HG03139 (cell line): ENCODE data around the gene PPIL6.

Experiments used
- ATAC-seq: cut with Tn5 transposase; IDR thresholded peaks from one replicate; pipeline ENCODE4 v1.9.1; 2021; ENCODE audit not compliant: unreplicated experiment

The PPIL6 gene

DNA sequence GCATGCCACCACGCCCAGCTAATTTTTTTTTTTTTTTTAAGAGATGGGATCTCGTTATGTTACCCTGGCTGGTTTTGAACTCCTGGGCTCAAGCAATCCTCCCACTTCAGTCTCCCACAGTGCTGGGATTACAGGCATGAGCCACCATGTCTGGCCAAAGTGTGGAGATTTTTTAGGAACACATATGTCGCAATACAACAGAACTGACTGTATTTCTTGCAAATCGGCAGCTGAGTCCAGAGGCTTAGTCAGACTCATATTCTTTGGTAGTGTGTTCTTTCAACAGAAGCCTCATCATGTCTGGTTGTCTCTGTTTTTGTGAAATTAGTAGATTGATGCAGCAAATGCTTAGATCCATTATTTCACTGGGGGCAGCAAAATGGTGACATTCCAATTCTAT, 34.2 kb downstream of the PPIL6 start:
- ATAC-seq: no peak

DNA sequence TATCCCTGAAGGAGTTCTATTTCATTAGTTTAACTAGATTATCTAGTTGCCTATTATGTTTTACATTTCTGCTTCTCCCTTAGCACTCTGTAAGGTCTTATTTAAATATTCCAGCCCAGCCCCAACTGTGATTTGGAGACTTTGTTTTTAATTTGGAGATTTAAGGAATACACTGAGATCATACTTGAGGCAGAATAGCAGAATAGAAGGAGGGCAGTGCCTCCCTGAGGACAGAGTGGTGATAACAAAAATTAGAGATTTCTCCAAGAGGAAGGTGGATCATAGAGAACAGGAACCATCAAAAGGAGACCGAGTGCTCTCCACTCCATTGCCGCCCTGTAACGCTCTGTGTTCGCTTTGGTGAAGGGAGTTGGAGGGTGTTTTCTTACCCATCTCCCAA, 43.4 kb downstream of the PPIL6 start:
- ATAC-seq: no peak

DNA sequence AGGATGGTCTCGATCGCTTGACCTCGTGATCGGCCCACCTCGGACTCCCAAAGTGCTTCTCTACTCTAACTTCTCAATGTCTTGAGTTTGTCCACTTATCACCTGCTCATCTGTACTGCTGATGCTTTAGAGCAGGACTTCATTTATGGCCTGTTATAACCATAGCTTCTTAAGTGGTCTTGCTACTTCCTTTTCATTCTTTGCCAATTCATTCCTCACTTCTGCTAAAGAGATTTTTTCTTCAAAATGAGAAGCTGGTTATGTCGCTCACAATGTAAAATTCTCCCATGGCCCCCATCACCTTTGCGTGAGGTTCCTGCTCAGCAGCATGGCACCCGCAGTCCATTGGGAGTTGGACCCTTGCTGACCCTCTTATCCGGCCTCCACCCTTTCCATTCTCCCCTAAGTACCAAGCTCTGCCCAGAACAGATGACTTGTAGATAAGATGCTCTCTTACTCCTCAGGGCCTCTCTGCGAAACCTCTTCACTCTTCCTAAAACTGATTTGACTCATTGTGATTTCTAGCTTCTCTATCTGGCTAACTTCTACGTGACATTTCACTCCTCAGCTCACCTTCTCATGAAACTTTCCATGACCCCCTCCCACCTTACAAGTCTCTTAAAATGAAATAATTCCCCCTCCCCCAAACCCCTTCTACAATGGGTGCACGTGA, 44.2 kb downstream of the PPIL6 start:
- ATAC-seq: no peak

DNA sequence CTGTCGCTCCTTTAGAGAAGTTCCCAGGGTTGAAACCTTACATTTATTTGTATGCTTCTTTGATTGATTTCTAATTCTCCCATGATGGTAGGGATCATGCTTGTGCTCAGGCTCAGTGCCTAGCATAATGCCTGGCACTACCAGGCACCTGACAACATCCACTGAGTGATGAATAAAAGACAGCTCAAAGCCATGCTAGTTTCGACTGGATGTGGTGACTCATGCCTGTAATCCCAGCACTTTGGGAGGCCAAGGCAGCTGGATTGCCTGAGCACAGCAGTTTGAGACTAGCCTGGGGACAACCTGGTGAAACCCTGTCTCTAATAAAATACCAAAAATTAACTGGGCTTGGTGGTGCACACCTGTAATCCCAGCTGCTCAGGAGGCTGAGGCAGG, 46.5 kb downstream of the PPIL6 start:
- no peak for ATAC-seq

DNA sequence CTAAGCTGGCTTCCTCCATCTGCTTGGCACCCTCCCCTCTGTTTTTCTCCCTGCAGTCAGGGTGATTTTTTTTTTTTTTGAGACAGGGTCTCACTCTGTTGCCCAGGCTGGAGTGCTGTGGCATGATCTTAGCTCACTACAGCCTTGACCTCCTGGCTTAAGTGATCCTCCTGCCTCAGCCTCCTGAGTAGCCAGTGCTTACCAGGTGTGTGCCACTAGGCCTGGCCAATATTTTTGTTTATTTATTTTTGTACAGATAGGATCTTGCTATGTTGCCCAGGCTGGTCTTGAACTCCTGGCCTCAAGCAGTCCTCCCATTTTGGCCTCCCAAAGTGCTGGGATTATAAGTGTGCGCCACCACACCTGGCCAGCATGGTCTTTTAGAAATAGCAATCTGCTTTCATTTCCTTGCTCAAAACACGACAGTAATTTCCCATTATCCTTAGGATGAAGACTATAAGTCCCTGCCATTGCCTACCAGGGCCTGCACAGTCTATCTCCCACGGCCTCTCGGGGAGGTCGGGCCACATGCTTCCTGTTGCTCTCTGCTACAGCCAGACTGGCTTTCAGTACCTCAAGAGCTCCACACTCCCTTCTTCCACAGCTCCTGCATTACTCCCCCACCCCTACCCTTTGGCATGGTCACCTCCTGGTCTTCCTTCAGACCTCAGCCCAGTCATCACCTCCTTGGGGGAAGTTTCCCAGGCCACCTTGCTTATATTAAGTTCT, 47.1 kb downstream of the PPIL6 start:
- no peak for ATAC-seq

DNA sequence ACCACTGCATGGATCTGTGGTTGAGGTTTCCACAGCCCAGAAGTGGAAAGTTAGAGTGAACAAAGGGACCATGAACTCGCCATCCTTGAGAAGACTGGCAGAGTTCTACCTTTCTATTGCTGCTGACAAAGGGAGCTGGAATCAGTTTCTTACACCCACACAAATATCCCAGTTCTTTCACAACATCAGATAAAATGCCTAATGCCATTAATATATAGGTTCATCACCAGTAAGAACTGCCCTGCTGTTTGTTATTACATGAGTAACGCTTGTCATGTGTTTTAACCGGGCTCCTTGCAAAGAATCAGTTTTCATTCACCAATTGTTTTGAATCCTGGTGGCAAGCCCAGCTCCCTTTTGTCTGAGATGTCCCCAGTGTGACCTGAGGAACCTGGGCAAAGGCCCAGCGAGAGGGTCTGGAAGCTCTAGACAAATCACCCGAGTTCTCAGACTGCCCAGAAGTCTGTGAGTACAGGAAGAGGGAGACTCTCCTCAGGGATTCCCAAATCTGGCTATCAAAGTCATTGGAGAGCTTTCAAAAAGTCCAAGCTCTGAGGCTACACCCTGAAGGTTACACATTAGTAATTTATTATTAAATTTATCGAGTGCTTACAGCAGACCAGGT, 50.7 kb downstream of the PPIL6 start:
- no peak for ATAC-seq

DNA sequence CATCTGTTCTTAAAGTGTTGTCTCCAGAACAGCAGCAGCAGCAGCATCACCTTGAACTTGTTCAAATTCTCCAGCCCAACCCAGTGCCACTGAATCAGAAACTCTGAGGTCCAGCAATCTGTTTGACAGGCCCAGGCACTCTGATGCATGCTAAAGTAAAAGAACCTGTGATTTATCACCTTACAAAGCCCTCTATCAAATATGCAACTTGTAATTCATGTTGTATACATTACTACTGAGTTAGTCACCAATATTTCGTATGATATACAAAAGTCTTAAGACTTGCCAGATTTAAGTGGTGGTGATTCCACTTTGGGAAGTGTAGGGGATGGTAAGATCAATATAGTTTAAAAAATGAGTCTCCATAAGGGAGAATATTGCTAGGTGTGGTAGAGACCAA, 52.2 kb downstream of the PPIL6 start:
- ATAC-seq: no peak

DNA sequence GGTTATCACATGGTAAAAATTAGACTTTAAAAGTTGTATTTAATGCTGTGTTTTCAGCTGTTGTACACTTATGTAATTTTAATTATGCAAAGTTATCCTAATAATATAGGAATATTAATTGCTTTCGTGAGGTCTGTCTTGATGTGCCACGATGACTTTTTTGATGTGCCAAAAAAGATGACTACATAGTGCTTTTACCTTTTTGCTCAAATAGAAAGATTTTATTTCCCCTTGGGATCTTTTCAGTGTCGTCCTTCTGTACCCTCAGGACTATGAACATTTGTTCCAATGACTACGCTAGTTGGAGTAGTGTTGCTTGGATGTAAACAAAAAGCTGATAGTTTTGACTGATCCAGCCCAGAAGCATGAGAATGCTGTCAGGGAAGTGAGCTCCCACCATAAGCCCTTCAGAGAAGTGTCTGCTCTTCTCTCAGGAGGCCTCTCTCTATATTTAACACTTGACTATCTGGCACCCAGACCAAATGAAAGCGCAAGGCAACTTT, 56.9 kb downstream of the PPIL6 start:
- ATAC-seq: no peak

DNA sequence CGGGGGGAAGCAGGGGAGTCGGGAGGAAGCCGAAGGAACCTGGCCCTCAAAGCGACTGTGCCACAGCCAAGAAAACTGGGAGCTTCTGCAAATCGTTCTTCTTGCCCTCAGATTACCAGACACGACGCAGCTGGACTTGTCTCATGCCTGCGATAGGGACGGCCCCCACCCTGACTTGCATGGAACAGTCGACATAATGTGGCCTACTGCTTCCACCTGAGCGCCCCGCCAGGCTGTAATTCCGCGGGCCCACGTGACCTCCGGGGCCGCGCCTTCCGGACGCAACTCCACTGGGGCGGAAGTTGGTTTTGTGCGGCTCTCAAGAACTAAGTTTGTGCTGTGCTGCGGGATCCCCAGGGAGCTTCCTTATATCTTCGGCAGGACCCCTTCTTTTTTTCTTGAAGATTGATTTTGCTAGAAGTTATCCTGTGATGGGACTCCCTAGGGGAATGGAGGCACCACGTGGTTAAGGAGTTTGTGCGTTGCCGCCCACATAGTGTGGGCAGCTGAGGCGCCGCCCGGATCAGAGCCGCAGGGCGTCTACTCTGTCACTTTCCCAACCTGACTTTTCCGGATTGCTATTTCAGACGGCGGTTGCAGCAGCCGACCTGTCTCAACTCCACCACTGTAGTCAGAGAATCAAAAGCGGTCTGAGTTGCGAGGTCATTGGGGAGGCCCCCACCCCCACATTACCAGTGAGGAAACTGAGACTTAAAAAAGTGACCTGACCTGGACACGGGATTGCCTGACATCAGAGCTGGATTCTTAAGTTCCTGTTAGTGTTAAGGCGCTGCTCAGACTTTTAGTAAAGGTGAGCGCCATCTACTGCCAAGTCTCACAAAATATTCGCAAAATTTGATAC, 57.6 kb downstream of the PPIL6 start:
- peak; percentile 58 for ATAC-seq

DNA sequence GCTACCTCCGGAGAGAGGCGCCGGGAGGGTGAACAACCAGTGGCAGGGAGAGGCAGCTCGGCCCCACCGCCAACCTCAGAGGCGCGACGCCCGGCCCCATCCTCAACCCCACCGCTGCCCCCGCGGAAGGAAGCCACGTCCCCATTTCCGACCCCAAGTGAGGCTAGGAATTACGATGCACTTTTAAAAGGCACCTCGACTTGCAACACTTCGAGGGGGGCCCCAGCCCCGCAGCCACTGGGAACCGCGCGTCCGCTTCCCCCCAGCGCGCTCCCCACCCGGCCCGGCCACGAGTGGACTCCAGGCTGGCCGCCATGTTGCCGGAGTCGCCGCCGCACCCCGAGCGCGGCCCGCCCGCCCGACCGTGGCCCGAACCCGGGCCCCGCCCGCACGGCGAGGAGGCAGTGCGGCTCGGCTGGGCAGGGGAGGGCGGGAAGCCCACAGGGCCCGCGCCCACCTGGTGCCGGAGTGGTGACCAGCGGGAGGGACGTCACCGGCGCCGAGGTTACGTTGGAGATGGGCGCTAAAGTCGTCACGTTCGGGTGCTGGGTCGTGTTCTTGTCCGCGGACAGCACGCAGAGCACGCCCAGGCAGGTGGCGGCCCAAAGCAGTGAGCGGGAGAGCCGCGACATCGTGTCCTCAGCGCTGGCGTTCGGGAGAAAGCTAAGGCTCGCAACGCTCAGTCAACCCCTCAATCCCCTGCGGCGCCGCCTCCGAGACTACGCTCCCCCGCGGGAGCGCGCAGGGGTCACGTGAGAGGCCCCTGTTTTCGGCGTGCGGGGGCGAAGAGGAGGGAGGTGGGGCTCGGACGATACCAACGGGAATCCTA, 58.5 kb downstream of the PPIL6 start, which contains the start of gene CD164:
Gene CD164, minus strand, starts transcription at position 721 of the 829 bp plus-strand sequence. Its CDS starts 89 bp downstream, at position 632.
- peak; percentile 50 for ATAC-seq

DNA sequence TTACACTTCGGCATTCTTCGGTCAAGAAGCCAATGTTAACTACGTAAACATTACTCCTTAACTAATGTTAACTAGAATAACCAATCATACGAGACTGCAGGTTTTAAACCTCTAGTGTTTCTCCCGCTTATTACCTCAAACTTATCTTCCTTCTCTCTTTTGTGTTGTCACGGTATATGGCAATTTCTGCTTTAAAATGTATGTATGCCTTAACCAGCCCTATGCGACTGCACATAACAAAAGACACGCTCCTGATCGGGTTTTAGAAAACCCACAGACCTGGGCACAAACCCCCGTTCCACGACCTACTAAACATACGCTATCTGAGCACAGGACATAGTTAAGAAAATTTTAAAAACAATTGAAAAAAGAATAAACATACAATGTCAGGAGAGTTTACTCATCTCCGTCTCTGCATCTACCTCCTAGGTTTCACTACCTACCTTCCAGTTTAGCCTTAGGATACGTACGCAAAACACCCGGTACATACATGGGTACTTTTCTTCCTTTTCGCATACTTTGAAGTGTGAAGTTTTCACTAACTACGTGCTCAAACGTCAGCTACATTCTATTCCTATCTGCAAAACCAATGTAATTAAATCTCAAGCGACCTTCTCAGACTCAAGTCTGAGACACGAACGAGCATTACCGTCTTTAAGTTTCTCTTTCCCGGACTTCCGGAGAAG, 59.2 kb downstream of the PPIL6 start:
- no peak for ATAC-seq

DNA sequence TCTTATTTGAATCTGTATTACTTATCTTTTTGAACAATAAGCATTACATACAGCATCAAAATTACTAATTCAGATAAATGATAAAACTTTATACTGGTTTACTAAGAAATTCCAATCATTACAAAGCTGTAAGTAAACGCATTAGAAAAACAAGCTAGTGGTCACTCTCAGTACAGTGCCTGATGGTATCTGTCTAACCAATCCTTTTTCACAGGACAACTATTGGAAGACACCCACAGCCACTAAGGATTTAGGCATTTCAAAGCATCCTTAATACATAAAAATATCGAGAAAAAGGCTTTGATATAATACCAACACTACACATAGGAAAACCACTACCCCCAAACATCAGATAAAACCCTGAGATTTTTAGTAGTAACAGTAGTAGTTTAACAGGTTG, 60.7 kb downstream of the PPIL6 start:
- no peak for ATAC-seq

DNA sequence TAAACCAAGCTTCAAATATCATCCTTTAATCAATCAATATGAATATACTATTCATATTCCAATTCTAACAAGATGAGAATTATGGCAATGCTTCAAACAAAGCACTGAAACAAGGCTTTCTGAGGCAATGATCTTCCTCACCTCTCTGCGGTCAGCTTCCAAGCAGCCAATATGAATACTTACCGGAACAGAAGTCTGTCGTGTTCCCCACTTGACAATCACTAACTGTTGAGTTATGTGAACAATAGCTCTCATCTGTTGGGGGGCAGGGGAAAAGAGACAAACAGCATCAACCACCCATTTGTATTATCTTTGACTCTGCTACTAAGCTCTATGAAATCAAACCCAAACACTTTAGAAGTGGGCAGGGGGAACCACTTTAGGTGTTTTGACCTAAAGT, 62.7 kb downstream of the PPIL6 start:
- ATAC-seq: no peak

DNA sequence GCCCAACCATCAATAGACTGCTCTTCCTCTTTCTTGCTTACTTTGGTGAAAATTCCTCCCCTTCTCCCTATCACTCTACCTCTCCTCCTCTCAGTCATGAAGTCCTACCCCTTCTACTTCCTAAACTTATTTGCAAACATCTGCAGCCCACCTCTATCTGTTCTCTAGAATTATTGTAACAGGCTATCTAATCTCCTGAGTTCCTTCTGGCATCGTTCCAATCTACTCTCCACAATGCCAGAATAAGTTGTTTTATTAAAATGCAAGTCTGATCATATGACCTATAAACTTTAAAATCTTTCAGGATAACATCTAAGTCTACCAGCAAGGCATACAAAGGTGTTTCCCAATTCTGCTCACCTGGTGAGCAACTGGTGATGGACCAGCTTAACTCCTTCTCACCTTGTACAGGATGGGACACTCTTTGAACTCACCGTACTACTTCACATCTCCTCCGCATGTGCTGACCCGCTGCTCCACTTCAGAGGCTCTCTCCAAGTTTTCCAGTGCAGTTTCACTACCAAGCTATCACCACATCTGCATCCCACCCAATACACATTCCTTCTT, 66.0 kb downstream of the PPIL6 start:
- ATAC-seq: no peak

DNA sequence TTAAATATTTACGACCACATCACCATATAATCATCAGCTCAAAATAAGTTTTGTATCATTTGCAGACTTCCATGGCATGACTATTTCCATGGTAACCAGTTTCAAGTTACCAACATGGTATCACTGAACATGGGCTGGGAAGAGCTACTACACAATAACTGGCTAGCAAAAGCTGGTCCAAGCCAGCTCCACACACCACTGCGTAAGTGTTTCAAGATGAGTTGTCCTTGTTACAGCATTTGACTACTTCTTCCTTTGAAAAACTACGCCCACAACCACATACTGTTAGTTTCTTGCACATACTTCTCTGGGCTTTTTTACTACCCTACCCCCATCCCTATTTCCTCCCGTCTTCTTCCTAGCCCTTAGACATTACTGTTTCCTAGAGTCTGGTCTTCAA, 66.7 kb downstream of the PPIL6 start:
- peak; percentile 83 for ATAC-seq

DNA sequence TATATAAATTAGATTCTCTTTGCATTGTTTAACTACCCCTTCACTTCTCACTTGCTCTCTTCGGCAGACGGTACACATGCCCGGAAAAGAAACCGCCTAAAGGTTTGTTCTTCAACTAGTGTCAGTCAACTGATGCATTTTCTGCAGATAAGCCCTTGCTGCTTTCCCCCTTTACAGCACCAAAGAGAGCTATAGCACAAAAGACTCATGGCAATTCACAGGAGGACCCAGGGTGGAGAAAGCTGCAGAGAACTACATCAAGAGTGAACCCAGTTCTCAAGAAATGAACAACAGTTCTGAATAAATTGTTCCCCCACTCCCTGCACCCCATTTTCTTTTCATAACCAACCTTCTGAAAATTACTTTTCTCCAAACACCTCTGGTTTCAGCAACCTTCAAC, 67.1 kb downstream of the PPIL6 start:
- no peak for ATAC-seq

DNA sequence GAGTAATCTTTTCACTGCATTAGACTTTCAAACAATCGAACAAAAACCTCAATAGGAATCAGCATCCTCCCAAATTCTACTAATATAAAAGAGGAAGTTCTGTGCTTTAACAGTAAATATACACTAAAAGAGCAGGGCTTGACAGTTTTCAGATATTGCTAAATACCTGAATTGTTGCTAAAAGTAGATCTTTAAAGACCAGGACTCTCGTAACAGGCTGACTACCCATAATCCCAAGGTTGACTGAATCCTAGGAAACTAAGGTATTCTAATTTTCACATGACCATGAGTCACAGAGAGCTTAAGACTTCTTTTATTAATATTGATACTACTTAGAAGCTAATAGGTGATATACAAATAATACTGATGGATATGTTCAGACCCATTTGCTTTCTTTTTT, 68.3 kb downstream of the PPIL6 start:
- no peak for ATAC-seq

DNA sequence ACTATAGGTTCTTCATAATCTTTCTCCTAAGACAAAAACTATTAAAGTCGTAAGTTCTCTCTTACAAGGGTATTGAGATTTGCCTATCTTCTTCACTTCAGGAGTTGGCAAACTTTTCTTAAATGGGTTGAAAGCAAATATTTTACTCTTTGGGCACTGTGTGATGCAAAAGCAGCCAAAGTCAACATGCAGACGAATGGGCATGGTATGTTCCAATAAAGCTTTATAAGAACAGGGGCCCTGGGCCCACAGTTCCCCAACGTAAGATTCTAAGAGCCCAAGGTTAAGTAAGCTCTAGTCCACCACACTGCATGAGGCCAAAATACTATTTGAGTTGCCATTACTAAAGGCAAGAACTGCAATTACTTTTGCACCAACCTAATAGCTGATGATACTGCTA, 69.6 kb downstream of the PPIL6 start:
- ATAC-seq: no peak

DNA sequence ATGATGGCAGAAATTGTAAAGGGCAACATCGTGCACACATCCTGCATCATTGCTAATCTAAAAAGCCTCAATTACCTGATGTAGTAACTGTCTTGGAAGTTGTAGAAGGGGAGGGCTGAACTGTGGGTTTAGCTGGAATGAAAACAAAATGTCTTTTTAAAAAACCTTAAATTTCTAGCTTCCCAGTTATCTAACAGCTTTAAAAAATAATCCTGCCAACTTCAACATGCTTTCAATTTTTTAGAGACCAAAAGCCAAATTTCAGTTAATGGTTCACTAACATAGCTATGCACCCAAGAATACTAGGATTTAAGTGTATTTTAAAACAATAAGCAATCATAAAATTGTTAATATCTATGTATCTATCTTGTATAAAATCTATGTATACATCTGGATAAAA, 70.1 kb downstream of the PPIL6 start:
- no peak for ATAC-seq
